Fibroblast of the aortic adventitia (primary cell): ENCODE measurements around the gene ATF6. TPM values are rescaled to one million over a fixed set of nuclear protein-coding genes. Genes with fewer than 3 reads are reported as not detected.
A peak's percentile ranks its signal among the peaks of the same experiment; 100 is the strongest.

ENCODE experiments used
- DNase-seq: peaks from one replicate; pipeline ENCODE4 v3.0.0-alpha.2; 2010; ENCODE audit warnings: low read depth
- H3K4me3 ChIP-seq: 2 replicates; pipeline ENCODE4 v1.5.1; 2011; ENCODE audit warnings: low read depth, mild to moderate bottlenecking, control low read depth, low read length, moderate library complexity
- total RNA-seq: library from RNA; depleted of rRNA; stranded (reverse); fragments of >200 nt; gene quantifications from 2 replicates; pipeline ENCODE4 v1.2.3, GENCODE V29; 2012; ENCODE audit warnings: low replicate concordance
- TF ChIP-seq, protein P1 (sequence below): IDR thresholded peaks from 2 replicates; pipeline ENCODE4 v1.5.1; 2011; ENCODE audit warnings: mild to moderate bottlenecking, low read length, control low read depth, inconsistent platforms; ENCODE audit not compliant: insufficient read depth

The ATF6 gene
- total RNA-seq, 1 donor: 32.8 TPM

DNA sequence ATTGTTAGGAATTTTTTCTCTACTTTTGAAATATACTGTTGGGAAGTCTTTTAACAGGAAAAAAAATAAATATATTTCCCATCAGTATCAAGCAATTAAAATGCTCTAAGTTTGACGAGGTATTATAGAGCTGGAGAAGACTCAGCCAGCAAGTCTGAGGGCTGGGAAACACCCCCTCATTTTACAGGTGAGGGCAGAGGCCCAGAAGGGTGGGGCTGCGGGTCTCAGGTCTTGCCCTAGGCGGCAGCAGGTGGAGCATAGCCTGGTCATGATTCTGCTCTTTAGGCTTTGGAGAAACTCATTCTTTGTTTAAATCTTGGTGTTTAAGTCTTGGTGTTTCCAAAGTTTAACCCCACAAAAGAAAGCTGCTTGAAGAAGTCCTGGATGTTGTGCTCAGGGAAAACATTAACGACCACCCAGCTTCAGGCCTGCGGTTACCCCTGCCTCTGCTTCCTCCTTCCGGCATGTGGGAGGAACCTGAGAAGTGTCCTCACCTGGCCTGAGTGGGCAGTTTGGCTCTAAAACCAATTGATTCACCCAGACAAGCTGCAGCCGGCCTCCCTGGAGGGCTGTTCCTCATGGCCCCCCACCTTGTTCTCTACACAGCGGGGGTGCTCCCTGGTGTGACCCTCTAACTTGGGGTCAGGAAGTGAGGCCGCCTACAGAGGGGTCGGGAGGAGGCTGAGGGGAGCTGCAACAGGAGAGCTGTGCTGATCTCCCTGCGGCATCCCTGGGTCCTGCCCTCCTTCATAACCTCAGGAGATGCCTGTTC, 215.8 kb downstream of the ATF6 start:
- H3K4me3 ChIP-seq: no peak overlapping the region
- TF ChIP-seq, protein P1, sequence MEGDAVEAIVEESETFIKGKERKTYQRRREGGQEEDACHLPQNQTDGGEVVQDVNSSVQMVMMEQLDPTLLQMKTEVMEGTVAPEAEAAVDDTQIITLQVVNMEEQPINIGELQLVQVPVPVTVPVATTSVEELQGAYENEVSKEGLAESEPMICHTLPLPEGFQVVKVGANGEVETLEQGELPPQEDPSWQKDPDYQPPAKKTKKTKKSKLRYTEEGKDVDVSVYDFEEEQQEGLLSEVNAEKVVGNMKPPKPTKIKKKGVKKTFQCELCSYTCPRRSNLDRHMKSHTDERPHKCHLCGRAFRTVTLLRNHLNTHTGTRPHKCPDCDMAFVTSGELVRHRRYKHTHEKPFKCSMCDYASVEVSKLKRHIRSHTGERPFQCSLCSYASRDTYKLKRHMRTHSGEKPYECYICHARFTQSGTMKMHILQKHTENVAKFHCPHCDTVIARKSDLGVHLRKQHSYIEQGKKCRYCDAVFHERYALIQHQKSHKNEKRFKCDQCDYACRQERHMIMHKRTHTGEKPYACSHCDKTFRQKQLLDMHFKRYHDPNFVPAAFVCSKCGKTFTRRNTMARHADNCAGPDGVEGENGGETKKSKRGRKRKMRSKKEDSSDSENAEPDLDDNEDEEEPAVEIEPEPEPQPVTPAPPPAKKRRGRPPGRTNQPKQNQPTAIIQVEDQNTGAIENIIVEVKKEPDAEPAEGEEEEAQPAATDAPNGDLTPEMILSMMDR: no peak
- DNase-seq: no peak

DNA sequence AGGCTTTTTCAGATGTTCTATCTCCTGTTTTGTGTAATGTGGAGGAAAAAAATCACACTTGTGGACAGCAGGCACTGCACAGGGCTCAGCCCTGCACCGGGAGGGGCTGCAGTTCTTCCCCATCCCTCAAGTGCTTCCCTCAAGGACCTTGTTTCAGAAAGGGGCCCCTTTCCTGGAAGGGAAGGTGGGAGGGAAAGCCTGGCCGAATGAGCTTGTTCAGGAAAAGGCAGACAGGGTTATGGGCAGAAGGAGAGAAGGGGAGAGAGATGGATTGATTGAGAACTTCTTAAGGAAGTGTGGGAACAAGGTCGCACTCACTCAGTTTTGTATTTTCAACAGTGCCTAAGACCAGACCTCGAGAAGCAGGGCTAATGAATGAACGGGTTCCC, 216.4 kb downstream of the ATF6 start:
- DNase-seq: no peak
- H3K4me3 ChIP-seq: no peak overlapping the region
- TF ChIP-seq, protein P1: no peak

DNA sequence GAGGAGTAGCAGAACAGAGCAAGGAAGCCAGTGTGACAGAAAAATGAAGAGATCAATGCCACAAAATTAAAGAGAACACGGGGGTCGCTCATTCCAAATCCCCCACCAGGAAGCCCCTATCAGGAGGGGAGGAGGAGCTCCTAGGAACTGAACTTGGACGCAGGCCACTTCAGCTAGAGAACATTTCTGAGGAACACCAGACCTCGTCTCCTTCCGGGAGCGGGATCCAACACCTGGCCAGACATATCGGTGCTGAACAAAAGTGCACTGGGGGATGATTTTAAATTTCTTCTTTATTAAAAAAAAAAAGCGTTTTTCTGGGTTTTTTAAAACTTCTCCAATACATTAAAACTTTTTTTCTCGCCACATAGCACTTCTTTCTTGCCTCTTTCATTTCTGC, 216.8 kb downstream of the ATF6 start:
- DNase-seq: no peak
- no peak overlapping the region for H3K4me3 ChIP-seq
- TF ChIP-seq, protein P1: no peak

DNA sequence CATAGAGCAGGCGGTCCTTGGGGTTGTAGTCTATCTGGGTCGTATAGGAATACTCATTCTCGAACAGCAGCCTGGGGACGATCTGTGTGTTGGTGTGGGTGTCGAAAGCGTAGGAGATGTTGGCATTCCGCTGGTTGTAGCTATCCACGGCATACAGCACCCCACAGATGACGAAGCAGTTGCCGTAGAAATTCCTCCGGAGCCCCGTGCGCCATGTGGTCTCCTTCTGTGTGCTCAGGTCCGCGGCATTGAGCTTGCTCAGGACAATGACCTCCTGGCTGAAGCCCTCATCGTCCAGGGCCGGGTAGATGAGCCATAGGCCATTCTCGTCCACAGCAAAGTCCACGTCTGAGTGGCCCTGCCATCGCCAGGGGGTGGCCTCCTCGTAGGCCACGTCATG, 217.6 kb downstream of the ATF6 start:
- no peak for DNase-seq
- no peak overlapping the region for H3K4me3 ChIP-seq
- TF ChIP-seq, protein P1: no peak

DNA sequence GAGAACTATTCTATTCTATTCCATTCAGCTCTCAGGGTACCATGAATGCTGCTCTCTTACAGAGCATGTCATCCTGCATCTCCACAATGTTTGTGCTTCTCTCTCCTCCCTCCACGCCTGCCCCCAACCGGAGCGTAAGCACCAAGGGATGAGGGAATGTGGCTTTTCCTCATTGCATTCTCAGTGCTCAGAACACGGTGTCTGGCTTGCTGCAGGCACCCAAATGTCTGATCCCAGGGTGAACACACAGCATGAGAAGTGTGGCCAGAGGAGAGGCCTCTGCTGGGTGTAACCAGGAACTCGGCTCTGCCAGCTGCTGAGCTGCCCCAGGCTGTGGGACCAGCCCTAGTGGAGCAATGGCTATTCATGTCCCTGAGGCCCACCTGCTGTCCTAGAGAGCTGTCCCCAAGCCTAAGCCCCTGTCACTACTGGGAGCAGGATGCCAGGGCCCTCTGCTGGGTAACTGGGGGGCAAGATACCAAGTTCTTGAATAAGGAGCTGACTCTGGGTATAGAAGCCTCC, 219.2 kb downstream of the ATF6 start:
- no peak overlapping the region for H3K4me3 ChIP-seq
- DNase-seq: no peak
- TF ChIP-seq, protein P1: no peak

DNA sequence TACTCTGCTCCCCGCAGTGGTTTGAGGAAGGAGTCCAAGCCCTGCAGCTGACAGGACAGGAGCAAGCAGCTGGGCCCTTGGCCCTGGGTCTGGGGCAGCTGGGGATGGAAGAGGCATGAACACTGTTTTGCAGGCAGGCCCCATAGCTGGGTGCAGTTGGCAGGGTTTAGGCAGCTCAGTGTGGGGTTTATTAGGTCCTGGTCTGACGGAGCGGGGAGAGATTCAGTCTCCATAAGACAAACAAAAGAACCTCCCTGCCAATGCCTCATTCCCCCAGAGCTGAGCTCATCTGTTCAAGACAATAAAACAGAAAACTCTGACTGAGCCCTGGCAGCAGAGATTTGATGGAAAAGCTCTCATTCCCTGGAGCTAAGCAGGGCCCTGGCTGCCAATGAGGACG, 220.2 kb downstream of the ATF6 start:
- no peak overlapping the region for H3K4me3 ChIP-seq
- DNase-seq: peak; percentile 66
- TF ChIP-seq, protein P1: no peak
